T-cell (primary cell): ENCODE data around the gene LAMA3. TPM values are rescaled to one million over a fixed set of nuclear protein-coding genes. Genes with fewer than 3 reads are reported as not detected.

ENCODE experiments used
- ATAC-seq, 4 experiments: fragments of 200-7000 bp in 3 of 4; fragments of 150-1000 bp in 1 of 4; cut with Tn5 transposase; replicated peaks in 1 of 4; 1 replicate in 3 of 4; 2 replicates in 1 of 4; pipeline ENCODE4 v1.10.0; 2021; ENCODE audit warnings: moderate library complexity in 3 of 4, mild to moderate bottlenecking in 2 of 4, moderate number of reproducible peaks in 1 of 4
- CTCF ChIA-PET, 2 donors: fragments of 300-600 bp; sonication (Branson Sonifier 250); formaldehyde crosslinking; loops; one replicate each; lab custom pipeline; 2022; ENCODE audit warnings: antibody characterized with exemption in 2 of 2; lab: Charles Lee
- POLR2A ChIA-PET, 2 donors: fragments of 300-600 bp; sonication (Branson Sonifier 250); formaldehyde crosslinking; loops; one replicate each; lab custom pipeline; 2022; ENCODE audit warnings: antibody characterized with exemption in 2 of 2; lab: Charles Lee
- DNase-seq, 35 experiments: peaks; one replicate each; pipeline versions ENCODE4 v3.0.0 to v3.0.0-alpha.2; 2013 to 2023
- H3K27ac ChIP-seq: one replicate; pipeline ENCODE4 v1.5.1; 2013; ENCODE audit warnings: low read length
- H3K27me3 ChIP-seq, 2 experiments: replicated peaks in 1 of 2; 1 replicate in 1 of 2; 2 replicates in 1 of 2; pipeline versions ENCODE4 v1.6.1 to v1.7.0; 2013; ENCODE audit warnings: low read length in 1 of 2, mixed read lengths in 1 of 2; ENCODE audit not compliant: control insufficient read depth in 2 of 2, insufficient read depth in 2 of 2; ENCODE audit errors: extremely low read depth in 1 of 2
- H3K36me3 ChIP-seq, 2 donors: 1 replicate in 1 of 2; 2 replicates in 1 of 2; pipeline versions ENCODE4 v1.6.1 to v1.7.0; 2013; ENCODE audit warnings: low read length in 1 of 2; ENCODE audit not compliant: control insufficient read depth in 2 of 2, insufficient read depth in 1 of 2; ENCODE audit errors: extremely low read depth in 1 of 2
- H3K4me1 ChIP-seq, 2 experiments: 1 replicate in 1 of 2; 2 replicates in 1 of 2; pipeline versions ENCODE4 v1.6.1 to v1.7.0; 2013; ENCODE audit warnings: low read length in 2 of 2, mixed read lengths in 1 of 2; ENCODE audit not compliant: insufficient read depth in 2 of 2, control insufficient read depth in 1 of 2; ENCODE audit errors: extremely low read depth in 1 of 2
- H3K4me3 ChIP-seq, 2 donors: 1 replicate in 1 of 2; 2 replicates in 1 of 2; pipeline versions ENCODE4 v1.5.1 to v1.7.0; 2013; ENCODE audit warnings: mild to moderate bottlenecking in 2 of 2, low read length in 1 of 2, moderate library complexity in 1 of 2; ENCODE audit not compliant: control insufficient read depth in 1 of 2; ENCODE audit errors: extremely low read depth in 1 of 2
- H3K9me3 ChIP-seq: 2 replicates; pipeline ENCODE4 v1.7.0; 2013
- H3K27ac Mint-ChIP-seq, 2 donors: one replicate each; pipeline ENCODE4 v1.8.0; 2020 to 2021; ENCODE audit warnings: mild to moderate bottlenecking in 2 of 2, mixed read lengths in 2 of 2
- H3K27me3 Mint-ChIP-seq, 2 donors: one replicate each; pipeline ENCODE4 v1.8.0; 2021 to 2022; ENCODE audit warnings: mixed read lengths in 2 of 2
- H3K36me3 Mint-ChIP-seq: one replicate; pipeline ENCODE4 v1.8.0; 2021; ENCODE audit warnings: mixed read lengths
- H3K4me1 Mint-ChIP-seq, 3 donors: one replicate each; pipeline ENCODE4 v1.8.0; 2020 to 2022; ENCODE audit warnings: mixed read lengths in 3 of 3, mild to moderate bottlenecking in 1 of 3
- H3K4me3 Mint-ChIP-seq, 3 donors: one replicate each; pipeline ENCODE4 v1.8.0; 2020 to 2022; ENCODE audit warnings: mild to moderate bottlenecking in 3 of 3, mixed read lengths in 3 of 3, moderate library complexity in 3 of 3
- H3K9me3 Mint-ChIP-seq, 3 donors: one replicate each; pipeline ENCODE4 v1.8.0; 2020 to 2022; ENCODE audit warnings: mixed read lengths in 3 of 3
- WGBS: methylation state at CpG from one replicate; pipeline ENCODE4 v1.1.5; 2013; ENCODE audit warnings: missing lambda C conversion rate; ENCODE audit not compliant: insufficient coverage; 5-methylcytosine and 5-hydroxymethylcytosine counted together
- total RNA-seq, 35 experiments: library from RNA in 6 of 35; stranded (reverse) in 6 of 35; fragments of 120-200 nt in 1 of 35; gene quantifications; one replicate each; pipeline versions ENCODE4 v1.2.1 to v1.2.4 and lab custom pipeline; 2013 to 2026

The LAMA3 gene
- total RNA-seq, 5 donors from 2014 or later (not counting 1 experiment from before 2014, with no cell fraction given), result 0.20 to 0.44 (median 0.26) TPM; not detected in 2

DNA sequence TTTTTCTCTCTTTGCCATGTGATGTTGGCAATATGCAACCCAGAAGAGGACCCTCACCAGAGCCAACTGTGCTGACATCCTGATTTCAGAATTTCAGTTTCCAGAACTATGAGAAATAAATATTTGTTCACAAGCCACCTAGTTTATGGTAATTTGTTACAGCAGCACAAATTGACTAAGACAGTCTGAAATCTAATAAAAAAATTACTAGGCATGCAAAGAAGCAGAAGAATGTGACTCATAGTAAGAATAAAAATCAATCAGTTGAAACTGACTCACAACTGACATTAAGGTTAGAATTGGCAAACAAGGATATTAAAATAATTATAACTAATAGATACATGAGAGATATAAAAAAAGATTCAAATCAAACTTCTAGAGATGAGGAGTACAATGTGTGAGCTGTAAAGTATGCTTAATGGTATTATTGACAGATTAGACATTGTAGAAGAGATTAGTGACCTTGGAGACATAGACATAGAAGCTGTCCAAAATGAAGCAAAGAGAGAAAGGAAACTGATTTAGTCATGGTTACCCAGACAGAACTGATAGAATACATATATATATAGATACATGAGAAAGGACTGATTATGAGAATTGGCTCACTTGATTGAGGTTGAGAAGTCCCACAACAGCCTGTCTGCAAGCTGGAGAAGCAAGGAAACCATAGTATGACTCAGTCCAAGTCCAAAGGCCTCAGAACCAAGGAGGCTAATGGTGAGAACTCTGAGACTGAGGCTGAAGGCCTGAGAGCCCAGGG, 297.5 kb downstream of the LAMA3 start:
- Mint-ChIP-seq H3K9me3 (no peaks in the 10 kb centered on the region), H3K27ac (peak overlapping the region; percentile 57 to 59), H3K27me3 (no peaks in the 10 kb centered on the region), H3K36me3 (peaks cover 24% of the 10 kb centered on the region), H3K4me3 (no peak overlapping the region), H3K4me1 (peaks cover 51 to 67% (median 60%) of the 10 kb centered on the region in 3 donors)
- no peaks in the 10 kb centered on the region for H3K27me3 ChIP-seq
- H3K36me3 ChIP-seq, result no peaks in the 10 kb centered on the region
- no peak overlapping the region for H3K4me3 ChIP-seq
- ChIA-PET POLR2A (no interaction called here), CTCF (no interaction called here)
- no peak overlapping the region for H3K27ac ChIP-seq
- H3K4me1 ChIP-seq, result peaks cover 1 to 3% of the 10 kb centered on the region in 2 experiments
- ATAC-seq (no peak), DNase-seq (no peak)
- H3K9me3 ChIP-seq, result no peaks in the 10 kb centered on the region

DNA sequence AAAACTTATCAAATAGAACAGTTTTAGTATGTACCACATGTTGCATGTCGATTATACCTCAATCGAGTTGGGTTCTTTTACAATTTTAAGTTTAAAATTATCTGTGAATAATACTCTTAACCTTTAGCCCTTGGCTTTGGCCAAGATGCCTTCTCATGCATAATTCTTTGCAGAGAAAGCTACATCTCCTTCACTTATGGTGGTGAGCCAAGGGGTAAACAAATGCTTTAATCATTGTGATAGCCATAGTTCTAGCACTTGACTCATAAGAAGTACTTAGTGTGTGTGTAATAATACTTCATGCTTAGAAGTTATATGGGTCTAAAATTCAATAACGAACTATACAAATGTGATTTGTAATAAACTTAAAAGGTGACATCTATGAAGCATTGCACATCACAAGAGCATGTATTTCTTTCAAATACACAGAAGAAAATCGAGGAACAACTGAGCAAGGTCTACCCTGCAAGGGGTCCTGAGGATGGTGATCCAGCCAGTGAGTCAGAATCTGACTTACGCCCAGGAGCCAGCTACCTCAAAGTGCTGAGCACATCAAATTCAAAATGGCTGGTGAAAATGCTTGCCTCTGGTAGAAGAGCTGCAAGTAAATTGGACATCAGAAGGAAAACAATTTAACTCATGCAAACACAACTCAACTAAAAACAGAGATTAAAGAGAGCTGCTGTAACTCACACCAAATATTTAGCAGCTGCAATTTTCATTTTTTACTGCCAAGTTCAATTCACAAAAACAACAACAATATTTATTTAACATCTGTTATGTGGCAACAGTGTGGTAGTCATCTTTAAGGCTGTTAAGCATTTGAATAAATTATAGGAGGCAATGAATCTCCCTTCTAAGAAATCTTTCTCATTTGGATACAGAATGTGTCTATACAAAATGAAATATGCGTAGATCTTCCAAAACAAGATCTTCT, 301.5 kb downstream of the LAMA3 start:
- peaks cover 74 to 86% (median 76%) of the 10 kb centered on the region in 3 donors for H3K4me1 Mint-ChIP-seq
- H3K27ac ChIP-seq, result peak overlapping the region; percentile 94
- no peaks in the 10 kb centered on the region for H3K27me3 ChIP-seq
- H3K9me3 Mint-ChIP-seq, result no peaks in the 10 kb centered on the region
- H3K27me3 Mint-ChIP-seq, result no peaks in the 10 kb centered on the region
- ATAC-seq, result no peak
- H3K27ac Mint-ChIP-seq, result peak overlapping the region; percentile 96
- H3K4me3 Mint-ChIP-seq, result peak overlapping the region in 1 of 3 donors; percentile 8
- ChIA-PET CTCF (interaction anchor here (0.6 to 1.2 kb wide), 4 partner anchors 22 to 741 kb away, joined by 3 read pairs; no protein-coding TSS in a partner anchor), POLR2A (interaction anchor here (0.6 to 1.1 kb wide), 4 partner anchors 17 to 148 kb away, joined by 3 read pairs; partner anchors contain the start of gene CABYR (in 1 of the 2))
- WGBS, result no CpG with 5 or more reads among the region's 6 CpGs
- no peak overlapping the region for H3K4me3 ChIP-seq
- H3K36me3 ChIP-seq, result no peaks in the 10 kb centered on the region
- peaks cover 16 to 21% of the 10 kb centered on the region in 2 experiments for H3K4me1 ChIP-seq
- H3K9me3 ChIP-seq, result no peaks in the 10 kb centered on the region
- peaks cover 22% of the 10 kb centered on the region for H3K36me3 Mint-ChIP-seq
- DNase-seq, result no peak

DNA sequence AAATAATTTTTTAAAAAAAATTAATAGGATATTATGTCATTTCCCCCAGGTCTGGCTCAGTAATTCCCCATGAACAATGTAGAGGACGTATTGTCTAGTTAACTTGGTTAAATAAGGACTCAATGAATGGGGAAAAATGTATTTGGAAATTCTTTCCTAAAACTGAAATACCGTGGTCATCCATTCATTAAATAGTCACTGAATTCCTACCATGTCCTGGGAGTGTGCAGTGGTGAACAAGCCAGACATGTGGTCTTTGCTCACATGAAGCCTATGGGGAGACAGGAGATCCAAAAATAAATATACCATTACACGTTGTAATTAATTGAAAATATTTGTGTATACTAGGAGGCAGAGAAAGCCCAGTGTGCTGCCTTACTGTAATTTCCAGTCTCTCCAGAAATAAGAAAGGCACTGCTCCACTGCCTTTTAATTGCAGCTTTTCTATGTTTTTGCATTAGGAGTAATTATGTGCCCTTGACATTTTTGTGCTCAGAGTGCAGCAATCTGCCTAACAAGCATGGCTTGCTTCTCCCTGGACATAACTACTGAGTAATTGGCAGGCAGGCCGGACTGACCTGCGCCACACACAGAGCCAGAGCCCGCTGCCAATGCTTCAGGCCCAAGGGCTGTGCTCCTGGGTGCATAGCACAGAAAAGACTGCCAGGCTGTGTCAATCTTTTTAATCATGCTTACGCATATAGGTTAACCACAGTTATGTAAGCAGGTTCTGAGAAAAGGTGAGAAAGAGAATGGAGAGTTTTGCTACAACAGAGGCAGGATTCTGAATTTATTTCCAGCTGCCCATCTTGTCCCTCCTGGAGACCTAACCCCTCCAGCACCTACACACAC, 303.1 kb downstream of the LAMA3 start:
- Histone ChIP-seq H3K4me1 (peaks cover 16 to 21% of the 10 kb centered on the region in 2 experiments), H3K36me3 (no peaks in the 10 kb centered on the region), H3K9me3 (no peaks in the 10 kb centered on the region), H3K27ac (peak overlapping the region; percentile 94), H3K27me3 (no peaks in the 10 kb centered on the region), H3K4me3 (peak overlapping the region; percentile 11 to 45)
- H3K4me3 Mint-ChIP-seq, result peak overlapping the region; percentile 68 to 85 (median 74)
- H3K4me1 Mint-ChIP-seq, result peaks cover 66 to 87% (median 66%) of the 10 kb centered on the region in 3 donors
- ChIA-PET CTCF (interaction anchor here in 1 of 2 donors (0.6 to 1.2 kb wide), 4 partner anchors 10 to 25 kb away, joined by 3 to 4 read pairs (median 3); no protein-coding TSS in a partner anchor), POLR2A (interaction anchor here (0.6 to 1.1 kb wide), 3 partner anchors 23 to 51 kb away, joined by 3 to 4 read pairs (median 4); no protein-coding TSS in a partner anchor)
- no peaks in the 10 kb centered on the region for H3K9me3 Mint-ChIP-seq
- ATAC-seq (peak; percentile 92 to 97 (median 96)), DNase-seq (peak in 29 of 35 experiments; percentile 29 to 84 (median 54))
- H3K27ac Mint-ChIP-seq, result peak overlapping the region; percentile 98 to 99
- 20% methylated on average over 4 of the region's 7 CpGs for WGBS
- H3K36me3 Mint-ChIP-seq, result peaks cover 13% of the 10 kb centered on the region
- no peaks in the 10 kb centered on the region for H3K27me3 Mint-ChIP-seq

DNA sequence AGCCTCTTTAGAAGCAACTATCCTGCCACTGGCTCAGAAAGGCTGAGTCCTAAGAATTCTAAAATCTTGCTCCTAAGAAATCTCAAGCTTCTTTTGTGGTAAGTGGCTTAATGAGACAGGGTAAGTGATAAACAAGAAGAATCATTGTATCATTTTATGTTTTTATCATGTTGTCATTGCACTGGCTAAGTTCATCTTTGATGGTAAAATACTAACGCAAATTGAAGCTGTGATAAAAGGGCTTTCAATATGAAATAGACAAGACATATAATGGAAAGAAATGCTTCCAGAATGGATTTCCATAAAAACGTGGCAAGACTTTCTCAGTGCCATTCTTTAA, 303.7 kb downstream of the LAMA3 start:
- Mint-ChIP-seq H3K27ac (peak overlapping the region; percentile 98 to 99), H3K9me3 (no peaks in the 10 kb centered on the region), H3K36me3 (peaks cover 10% of the 10 kb centered on the region), H3K4me3 (peak overlapping the region; percentile 68 to 85 (median 74)), H3K4me1 (peaks cover 60 to 85% (median 64%) of the 10 kb centered on the region in 3 donors), H3K27me3 (no peaks in the 10 kb centered on the region)
- POLR2A ChIA-PET, result interaction anchor here (0.6 to 1.1 kb wide), 4 partner anchors 23 to 51 kb away, joined by 3 to 4 read pairs (median 4); no protein-coding TSS in a partner anchor
- 10% methylated on average over 1 of the region's 2 CpGs for WGBS
- Histone ChIP-seq H3K36me3 (no peaks in the 10 kb centered on the region), H3K9me3 (no peaks in the 10 kb centered on the region), H3K4me3 (peak overlapping the region in 1 of 2 donors; percentile 45), H3K27me3 (no peaks in the 10 kb centered on the region), H3K4me1 (peaks cover 16 to 21% of the 10 kb centered on the region in 2 experiments), H3K27ac (peak overlapping the region; percentile 94)
- DNase-seq, result no peak
- ATAC-seq, result peak; percentile 49 to 67 (median 51)
- CTCF ChIA-PET, result interaction anchor here in 1 of 2 donors (0.6 to 1.2 kb wide), 3 partner anchors 9 to 25 kb away, joined by 3 to 4 read pairs (median 3); no protein-coding TSS in a partner anchor

DNA sequence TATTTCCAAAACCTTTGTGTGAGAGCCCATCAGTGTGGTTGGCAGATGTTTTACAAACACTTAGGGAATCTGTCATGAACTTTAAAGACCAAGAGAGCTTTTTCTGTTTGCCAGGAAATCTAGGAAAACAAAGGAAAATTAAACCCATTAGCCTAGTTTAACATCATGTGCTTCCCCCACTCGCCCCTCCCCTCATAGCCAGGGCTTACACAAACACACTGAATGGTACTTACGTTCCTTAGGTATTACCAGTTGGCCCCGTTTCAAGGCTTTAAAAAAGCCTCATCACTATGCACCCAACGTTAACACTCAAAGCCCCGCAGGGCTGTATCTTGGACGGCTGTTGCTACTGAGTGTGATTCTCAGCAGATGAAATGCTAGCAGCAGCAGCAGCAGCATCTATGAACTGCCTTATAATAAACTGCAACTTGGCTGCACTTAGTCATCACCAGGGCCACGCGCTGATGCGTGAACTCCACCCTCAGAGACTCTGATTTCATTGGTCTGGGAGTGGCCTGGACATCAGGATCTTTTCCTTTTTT, 305.2 kb downstream of the LAMA3 start:
- peak overlapping the region; percentile 68 to 86 (median 73) for H3K4me3 Mint-ChIP-seq
- no peaks in the 10 kb centered on the region for H3K9me3 ChIP-seq
- POLR2A ChIA-PET, result interaction anchor here (0.5 to 0.7 kb wide), 3 partner anchors 12 to 513 kb away, joined by 3 read pairs; no protein-coding TSS in a partner anchor
- H3K27ac ChIP-seq, result peak overlapping the region; percentile 94
- peaks cover 16 to 28% of the 10 kb centered on the region in 2 experiments for H3K4me1 ChIP-seq
- DNase-seq (peak in 11 of 35 experiments; percentile 21 to 51 (median 28)), ATAC-seq (peak in 3 of 4 experiments; percentile 11 to 28 (median 26))
- H3K9me3 Mint-ChIP-seq, result no peaks in the 10 kb centered on the region
- WGBS, result 19% methylated on average over 4 of the region's 9 CpGs
- H3K4me1 Mint-ChIP-seq, result peaks cover 60 to 83% (median 68%) of the 10 kb centered on the region in 3 donors
- no peaks in the 10 kb centered on the region for H3K27me3 ChIP-seq
- H3K27ac Mint-ChIP-seq, result peak overlapping the region; percentile 94 to 96
- peak overlapping the region in 1 of 2 donors; percentile 45 for H3K4me3 ChIP-seq
- no peaks in the 10 kb centered on the region for H3K36me3 ChIP-seq
- CTCF ChIA-PET, result interaction anchor here in 1 of 2 donors (0.6 kb wide), 1 partner anchor 145 kb away, joined by 5 read pairs; the partner anchor contains the start of gene CABYR
- no peaks in the 10 kb centered on the region for H3K27me3 Mint-ChIP-seq
- peaks cover 6% of the 10 kb centered on the region for H3K36me3 Mint-ChIP-seq
